GM18499 (cell line): ENCODE results near the gene COMP.

Experiments
- ATAC-seq: cut with Tn5 transposase; IDR thresholded peaks from one replicate; pipeline ENCODE4 v1.9.1; 2021; ENCODE audit warnings: moderate number of reproducible peaks; ENCODE audit not compliant: insufficient read depth, unreplicated experiment

The COMP gene

GRCh38 chr19:18785179-18786124, 5.7 kb downstream of the COMP start:
- no peak for ATAC-seq

- no peak for ATAC-seq
Observed at GRCh38 chr19:18784786-18785120, 6.4 kb downstream of the COMP start.

- ATAC-seq = no peak
Observed at GRCh38 chr19:18783958-18784785, 6.9 kb downstream of the COMP start.

- ATAC-seq = no peak
Observed at GRCh38 chr19:18782559-18783225, 8.4 kb downstream of the COMP start.

DNA sequence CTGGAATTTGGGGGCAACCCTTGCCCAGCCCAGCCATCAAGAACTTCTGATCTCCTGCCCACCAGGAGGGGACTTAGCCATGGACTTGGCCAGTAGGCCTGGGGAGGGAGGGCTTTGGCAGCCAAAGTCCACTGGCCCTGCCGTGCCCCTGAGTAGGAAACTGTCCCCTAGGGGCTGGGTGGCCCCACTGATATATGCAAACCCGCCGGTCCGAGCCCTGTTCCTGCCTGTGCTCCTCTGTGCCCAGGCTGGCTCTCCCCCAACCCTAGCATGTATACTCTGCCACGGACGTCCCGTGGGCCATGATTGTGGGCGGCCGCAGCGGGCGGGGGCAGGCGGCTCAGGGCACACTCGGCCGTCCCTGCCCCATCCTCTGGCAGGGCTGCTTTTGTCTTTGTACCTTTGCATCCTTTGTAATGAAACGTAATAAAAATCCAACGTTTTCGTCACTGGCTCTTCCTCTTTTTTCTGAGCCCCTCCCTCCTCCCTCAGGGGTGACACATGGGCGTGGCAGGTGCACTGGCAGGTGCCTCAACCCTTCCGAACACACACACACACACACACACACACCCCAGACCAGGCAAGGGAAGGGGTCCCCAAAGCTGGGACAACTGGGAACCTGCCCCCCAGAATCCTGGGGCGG, 9.1 kb downstream of the COMP start:
- ATAC-seq = no peak

DNA sequence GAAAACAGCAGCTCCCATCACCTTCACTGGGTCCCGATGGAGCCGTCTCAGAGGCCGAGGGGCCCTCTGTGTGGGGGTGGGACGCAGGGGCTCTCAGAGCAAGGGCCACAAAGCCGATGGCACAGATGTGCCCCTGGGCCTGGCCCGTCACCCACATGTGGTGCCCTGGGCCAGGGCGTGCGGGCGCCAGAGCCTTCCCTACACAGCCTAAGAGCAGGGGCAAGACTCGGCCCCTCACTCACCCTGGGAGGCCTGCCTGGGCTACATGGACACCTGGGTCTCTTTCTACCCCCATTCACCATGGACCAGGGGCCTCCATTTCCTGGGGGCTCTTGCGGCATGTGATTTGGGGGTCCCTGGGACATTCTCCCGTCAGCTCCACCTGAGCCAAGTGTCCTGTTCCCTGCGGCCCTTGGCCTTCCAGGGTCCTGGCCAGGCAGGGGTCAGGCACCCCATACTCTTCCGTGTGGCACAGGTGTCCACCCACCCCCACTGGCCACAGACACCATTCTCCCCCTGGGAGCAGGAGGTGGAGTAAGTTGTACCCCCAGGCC, 10.0 kb downstream of the COMP start:
- no peak for ATAC-seq

GRCh38 chr19:18780631-18781030, 10.5 kb downstream of the COMP start:
- no peak for ATAC-seq

GRCh38 chr19:18780081-18780480, 11.0 kb downstream of the COMP start:
- no peak for ATAC-seq

DNA sequence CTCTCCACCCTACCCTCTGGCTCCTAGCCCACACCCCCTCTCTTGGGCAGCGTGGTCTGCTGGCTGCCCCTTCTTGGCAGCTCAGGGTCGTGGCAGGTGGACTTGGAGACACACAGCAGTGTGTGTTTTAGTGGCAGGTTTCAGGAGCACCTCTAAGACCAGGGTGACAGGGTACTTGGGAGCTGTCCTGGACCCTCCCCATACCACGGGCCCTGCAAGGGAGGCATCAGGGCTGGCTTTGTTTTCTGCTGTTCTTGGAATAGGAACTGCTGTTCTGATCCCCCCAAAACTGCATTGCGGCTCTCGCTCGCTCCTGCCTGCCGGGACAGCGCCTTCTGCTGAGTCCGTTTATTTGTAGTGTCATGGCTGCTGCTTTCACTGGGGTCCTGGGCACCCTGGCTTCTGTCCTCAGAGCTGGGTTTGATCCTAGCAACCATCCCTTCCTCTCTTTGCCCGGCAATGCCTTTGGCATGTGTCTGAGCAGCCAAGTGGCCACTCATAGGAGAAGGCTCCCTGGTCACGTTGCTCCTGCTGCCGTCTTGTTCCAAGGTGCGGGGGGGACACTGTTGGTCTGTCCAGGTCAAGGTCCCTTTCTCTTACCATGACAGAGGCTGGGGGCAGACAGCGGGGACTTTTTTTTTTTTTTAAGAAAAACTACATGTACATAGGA, 12.1 kb downstream of the COMP start:
- ATAC-seq = no peak

DNA sequence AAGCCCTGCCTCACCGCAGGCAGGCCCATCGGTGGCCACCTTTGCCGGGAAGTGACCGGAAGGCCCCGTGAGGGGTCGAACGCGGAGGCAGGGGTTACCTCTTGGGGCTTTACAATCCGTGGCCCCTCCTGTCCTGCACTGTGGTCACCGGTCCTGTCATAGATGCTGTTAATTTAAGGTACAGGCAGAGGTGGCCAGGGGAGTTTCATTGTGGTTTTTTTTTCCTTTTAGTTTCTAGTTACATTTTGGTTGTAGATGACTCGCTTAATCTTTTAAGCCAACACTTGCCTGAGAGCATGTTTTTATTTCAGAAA, 13.1 kb downstream of the COMP start:
- no peak for ATAC-seq

DNA sequence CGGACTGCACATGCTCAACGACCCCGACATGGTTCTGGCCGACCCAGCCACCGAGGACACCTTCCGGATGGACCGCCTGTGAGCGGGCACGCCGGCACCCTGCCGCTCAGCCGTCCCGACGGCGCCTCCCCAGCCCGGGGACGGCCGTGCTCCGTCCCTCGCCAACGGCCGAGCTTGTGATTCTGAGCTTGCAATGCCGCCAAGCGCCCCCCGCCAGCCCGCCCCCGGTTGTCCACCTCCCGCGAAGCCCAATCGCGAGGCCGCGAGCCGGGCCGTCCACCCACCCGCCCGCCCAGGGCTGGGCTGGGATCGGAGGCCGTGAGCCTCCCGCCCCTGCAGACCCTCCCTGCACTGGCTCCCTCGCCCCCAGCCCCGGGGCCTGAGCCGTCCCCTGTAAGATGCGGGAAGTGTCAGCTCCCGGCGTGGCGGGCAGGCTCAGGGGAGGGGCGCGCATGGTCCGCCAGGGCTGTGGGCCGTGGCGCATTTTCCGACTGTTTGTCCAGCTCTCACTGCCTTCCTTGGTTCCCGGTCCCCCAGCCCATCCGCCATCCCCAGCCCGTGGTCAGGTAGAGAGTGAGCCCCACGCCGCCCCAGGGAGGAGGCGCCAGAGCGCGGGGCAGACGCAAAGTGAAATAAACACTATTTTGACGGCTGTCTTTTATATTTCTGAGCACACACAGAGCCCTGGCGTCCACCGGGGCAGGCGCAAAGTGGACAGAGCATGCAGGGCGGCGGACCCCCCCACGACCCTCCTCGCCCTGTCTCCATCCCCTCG, 13.6 kb downstream of the COMP start:
- no peak for ATAC-seq

DNA sequence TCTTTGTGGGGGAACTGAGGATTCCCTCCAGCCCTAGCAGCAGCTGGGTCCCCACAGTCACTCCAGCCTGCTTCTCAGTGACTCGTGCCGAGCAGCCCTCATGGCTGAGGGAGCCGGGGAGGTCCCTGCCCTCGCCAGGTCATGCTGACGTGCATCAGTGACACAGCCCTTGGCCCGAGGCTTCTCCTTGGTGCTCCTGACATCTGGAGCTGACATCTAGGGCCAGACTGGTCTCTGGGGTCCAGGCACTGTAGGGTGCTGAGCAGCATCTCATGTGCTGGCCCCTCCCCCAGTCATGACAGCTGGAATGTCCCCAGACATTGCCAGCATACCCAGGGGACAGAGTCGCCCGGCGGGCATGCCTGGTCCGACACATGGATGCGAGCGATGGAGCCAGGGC, 14.4 kb downstream of the COMP start:
- ATAC-seq = no peak

GRCh38 chr19:18776288-18776594, 14.9 kb downstream of the COMP start:
- ATAC-seq = no peak

DNA sequence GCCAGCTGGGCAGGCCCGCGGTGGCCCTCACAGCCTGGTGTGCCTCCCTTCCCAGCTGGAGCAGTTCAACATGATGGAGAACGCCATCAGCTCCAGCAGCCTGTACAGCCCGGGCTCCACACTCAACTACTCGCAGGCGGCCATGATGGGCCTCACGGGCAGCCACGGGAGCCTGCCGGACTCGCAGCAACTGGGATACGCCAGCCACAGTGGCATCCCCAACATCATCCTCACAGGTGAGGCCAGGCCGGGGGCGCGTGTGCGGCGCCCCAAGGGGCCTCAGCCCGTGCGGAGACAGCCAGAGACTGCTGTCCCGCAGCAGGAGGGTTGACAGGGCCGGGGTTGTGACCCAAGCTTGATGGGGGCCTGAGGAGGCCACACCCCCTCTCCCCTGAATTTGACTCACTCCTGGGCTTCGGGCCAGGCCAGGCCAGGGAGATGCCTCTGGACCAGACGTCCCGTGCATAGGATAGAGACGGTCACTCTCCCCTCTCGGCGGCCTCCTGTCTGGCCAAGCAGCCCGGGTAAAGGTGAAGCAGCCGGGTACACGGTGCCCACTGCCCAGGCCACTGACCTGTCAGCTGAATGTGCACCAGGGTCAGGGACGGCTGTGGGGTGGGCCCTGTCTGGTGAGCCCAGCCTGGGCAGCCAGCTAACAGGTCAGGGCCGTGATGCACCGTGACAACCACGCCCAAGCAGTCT, 15.4 kb downstream of the COMP start:
- no peak for ATAC-seq

- no peak for ATAC-seq
Observed at GRCh38 chr19:18774782-18775444, 16.2 kb downstream of the COMP start.

GRCh38 chr19:18774107-18774506, 17.0 kb downstream of the COMP start:
- ATAC-seq = no peak

- no peak for ATAC-seq
Observed at GRCh38 chr19:18773682-18774081, 17.4 kb downstream of the COMP start.
